GM21423 (cell line): ENCODE results near the gene CTIF.
"Not testable (repeated sequence)": the region's sequence is repeated elsewhere in the genome, so short reads cannot be mapped to it uniquely, and the experiment has no call there.

Experiments used
- ATAC-seq: cut with Tn5 transposase; IDR thresholded peaks from one replicate; pipeline ENCODE4 v1.9.1; 2021; ENCODE audit warnings: mild to moderate bottlenecking, moderate library complexity; ENCODE audit not compliant: unreplicated experiment

CTIF gene

DNA sequence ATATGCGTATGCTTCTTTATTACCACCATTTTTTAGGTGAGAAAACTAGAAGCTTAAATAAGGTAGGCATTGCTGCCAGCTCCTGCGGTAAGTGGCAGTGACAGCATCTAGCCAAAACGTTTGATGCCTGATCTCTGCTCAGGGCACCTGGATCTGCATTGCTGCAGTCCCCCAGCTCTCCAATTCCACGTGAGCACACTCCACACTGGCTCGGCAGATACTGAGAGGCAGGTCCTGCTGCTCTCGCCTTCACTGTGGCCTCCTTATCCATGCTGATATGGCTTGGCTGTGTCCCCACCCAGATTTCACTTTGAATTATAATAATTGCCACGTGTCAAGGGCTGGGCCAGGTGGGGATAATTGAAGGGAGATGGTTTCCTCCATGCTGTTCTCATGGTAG, 160.9 kb downstream of the CTIF start:
- no peak for ATAC-seq

DNA sequence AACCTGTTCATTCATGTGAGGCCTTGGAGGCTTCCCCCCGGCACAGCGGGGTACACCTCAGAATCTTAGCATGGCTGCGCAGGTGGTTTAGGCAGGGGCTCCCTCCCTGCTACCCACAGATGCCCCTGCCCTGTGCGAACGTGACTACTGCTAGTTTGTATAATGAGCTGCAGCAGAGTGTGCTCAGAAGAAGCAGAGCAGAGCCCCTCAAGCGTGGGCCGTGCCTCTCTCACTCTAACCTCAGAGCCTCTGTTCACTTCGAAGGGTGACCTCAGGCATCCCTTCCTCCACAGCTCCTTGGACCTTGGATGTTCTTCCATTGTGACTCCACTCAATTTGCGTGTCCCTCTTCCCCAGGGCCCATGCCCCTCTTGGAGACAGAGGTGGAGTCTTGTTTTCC, 161.6 kb downstream of the CTIF start:
- no peak for ATAC-seq

DNA sequence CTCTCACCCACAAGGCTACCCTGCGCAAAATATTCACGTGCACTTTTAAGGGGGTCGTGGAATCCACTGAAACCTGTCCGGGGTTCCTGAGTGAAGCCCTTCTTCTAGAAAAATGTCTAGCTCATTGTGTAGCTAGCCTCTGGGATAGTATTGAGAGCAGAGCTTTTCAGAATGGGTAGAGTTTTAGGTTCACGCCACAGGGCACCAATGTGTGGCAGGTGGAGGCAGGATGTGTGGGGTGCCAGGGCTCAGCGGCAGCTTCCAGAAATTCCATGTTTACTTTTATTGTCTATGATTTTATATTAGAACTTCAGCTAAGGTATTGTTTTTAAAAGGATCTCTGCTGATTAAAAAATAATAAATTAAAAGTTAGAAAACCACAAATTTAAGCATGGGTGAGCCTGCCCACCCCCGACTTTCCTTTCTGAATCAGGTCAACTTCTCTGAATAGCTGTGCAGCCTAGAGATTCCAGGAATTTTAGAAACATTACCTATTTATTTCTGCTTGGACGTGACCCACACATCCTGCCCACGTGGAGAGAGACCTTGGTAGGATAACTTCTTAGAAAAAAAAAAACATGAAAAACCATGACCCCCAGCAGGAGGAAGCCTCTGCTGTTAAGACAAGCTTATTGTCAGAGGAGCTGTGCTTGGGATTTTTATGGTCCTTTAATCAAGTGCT, 163.7 kb downstream of the CTIF start:
- ATAC-seq, result no peak

DNA sequence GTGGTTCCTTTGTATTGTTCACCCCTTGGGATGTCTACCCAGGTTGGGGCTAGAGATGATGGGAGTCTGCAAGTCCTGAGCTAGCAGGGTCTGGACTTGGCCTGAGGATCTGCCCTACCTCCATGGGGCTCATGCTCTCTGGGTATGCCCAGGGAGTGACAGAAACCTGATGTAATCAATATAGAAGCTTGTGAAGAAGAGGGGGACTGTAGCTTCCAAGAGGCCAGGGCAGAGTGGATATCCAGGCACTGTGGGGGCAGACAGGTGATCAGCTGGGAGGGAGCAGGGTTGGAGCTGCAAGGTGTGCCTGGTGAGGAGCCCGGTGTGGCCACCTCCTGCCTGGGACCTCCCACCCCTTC, 164.2 kb downstream of the CTIF start:
- ATAC-seq, result no peak

DNA sequence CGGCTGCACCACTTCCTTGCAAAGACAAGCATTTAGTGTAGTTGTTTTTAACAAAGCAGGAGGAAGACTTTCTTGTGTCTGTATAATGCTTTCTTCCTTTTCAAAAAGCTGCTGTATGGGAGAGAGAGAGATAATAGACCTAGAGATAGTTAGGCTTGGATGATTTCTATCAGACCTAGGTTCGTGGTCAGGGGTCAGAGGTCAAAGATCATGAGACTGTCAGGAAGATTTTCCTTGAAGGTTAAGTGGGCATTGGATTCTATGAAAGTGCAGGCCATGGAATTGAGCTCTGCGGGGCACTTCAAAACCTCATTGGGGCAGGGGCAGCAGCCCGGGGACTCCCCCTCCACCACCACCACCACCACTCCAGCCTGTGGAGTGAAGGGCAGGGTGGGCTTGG, 164.6 kb downstream of the CTIF start:
- no peak for ATAC-seq

DNA sequence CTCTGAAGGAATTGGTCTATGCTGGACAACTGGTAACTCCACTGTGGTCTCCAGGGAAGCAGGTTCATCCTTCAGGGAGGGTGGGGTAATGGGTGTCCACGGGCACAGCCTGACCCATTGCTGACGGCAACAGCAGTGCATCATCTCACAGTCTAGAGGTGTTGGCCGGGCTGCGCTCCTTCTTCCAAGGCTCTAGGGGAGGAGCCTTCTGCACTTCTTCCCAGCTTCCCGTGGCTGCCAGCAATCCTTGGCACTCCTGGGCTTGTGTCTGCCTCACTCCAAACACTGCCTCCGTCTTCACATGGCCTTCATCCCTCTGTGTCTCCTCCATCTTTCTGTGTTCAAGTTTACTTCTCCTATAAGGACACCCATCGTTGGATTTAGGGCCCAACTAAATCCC, 166.2 kb downstream of the CTIF start:
- no peak for ATAC-seq

DNA sequence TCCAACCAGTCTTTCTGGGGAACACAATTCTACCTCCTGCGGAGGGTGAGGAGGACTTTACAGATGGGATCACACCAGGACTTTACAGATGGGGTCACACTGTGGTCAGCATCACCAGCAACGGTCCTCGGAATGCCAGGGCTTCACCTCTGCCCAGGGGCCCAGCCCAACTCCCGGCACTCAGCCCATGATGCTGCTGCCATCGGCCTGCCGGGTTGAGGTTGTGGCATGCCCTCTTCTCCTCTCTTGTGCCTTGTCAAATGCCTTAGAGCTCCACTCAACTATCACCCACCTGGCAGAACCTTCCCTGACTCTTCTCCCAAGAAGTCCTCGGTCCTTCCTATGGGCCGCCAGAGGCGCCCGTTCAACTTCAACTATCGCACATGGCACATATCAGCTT, 166.7 kb downstream of the CTIF start:
- no peak for ATAC-seq

DNA sequence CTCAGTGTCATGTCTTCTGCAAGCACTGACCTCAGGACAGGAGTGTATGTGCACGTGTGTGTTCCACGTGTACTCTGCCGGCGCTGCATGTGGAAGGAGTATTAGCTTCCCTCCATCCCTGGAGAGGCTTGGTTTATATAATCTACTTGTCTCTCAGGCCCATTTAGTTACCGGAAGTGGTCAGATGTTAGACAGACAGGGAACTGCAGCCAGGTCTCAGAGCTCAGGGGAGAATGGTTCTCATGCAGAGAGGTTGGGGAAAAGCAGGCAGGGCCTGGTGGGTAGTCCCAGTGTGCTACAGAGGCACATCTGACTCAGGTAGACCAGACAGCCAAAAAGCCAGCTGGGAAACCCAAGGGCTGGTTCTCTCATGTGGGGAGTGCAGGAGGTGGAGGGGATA, 167.9 kb downstream of the CTIF start:
- ATAC-seq, result no peak

DNA sequence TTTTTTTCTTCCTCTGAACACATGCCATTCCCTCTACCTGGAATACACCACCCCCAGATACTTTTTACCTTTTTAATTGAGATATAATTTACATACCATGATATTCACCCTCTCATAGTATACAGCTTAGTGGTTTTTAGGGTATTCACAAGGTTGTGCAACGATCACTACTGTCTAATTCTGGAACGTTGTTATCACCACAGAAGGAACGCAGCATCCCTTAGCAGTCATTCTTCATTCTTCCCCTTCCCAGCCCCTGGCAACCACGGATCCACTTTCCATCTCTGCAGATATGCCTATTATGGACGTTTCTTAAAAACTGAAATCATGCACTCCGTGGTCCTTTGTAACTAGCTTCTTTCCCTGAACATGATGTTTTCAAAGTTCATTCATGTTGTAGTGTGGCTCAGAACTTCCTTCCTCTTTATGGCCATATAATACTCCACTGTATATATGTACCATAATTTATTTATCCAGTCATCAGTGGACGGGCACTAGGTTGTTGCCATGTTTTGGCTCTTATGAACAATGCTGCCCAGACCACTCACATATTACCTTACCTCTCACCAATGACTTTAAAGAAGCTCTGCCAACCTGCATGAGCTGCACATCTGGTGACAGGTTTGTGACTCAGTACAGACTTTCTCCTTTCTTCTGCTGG, 168.9 kb downstream of the CTIF start:
- ATAC-seq, result no peak

DNA sequence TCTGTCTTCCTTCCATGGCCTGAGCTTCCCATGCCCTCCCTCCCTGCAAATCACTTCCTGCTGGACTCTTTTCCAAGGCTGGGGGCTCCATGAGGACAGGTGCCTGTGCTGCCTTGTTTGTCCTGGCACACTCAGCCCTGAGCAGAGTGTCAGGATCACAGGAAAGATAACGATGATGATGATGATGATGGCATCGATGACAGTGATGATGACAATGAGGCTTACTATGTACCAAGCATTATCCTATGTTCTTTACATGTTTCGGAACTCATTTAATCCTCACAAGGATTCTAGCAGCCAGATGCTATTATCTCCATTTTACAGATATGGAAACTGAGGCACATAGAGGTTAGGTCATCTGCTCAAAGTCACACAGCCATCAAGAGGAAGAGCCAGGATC, 170.0 kb downstream of the CTIF start:
- ATAC-seq, result no peak

DNA sequence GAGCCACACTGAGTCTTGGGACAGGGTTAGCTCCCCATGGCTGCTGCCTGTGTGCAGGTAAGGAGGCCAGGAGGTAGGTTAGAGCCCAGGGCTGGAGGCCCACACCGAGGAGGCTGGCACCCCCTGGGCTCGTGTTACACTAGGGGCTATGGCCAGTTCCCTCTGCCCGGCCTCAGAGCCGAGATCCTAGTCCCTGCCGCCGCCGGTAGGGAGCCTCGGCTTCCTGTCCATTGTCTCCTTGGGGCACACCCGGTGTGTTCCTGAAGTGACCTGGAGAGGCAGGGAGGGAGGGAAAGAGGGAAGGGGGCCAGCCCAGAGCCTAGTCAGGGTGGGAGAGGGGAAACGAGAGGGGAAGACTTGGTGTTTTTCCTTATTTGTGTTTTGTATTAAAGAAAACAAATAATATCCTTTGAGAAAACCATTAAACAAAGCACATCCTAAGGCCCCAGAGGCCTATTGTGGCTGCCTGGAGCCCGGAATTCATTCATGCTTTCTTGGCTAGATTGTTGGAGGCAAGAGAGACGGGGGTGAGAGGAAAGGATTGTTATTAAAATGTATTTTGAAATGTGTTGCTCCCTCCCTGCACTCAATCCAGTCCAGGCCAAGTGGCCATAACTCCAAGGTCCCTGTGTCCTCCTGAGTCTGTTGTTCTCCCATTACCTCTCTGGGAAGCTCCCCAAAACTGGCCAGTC, 170.7 kb downstream of the CTIF start:
- no peak for ATAC-seq

DNA sequence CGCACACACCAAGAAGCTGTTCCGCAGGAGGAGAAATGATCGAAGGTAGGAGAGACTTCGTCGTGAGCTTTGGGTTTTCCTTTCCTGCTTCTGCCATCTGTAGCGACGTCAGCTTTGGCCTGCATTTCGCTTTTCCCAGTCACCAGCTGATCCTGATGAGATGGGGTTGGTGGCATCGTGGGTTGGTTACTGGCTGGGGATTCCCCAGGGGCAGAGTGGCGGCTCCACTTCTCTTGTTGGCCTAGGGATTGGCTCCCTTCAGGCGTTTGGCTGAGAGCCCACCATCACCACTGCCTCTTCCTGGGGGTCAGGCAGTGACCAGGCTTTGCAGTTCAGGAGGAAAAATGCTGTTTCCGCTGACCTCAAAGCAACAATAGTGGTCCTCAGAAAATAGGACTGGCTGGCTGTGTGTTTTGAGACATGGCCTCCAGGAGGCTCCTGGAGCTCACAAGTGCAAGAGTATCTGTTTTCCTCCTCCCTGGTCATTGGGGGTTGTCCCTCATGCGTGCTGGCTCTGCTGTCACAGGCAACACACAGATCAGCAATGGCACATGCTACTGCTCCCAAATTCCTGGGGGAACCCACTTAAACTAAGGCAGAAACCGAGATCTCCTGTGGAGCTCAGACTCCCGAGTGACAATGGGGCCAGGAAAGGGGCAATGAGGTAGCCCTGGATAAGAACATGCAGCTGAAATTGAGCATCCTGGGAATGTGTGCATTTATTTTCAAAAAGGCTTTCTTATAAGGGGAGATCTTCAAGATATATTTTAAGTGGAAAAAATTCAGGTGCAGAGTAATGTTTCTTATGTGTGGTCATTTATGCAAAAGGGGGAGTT, 173.0 kb downstream of the CTIF start:
- no peak for ATAC-seq

DNA sequence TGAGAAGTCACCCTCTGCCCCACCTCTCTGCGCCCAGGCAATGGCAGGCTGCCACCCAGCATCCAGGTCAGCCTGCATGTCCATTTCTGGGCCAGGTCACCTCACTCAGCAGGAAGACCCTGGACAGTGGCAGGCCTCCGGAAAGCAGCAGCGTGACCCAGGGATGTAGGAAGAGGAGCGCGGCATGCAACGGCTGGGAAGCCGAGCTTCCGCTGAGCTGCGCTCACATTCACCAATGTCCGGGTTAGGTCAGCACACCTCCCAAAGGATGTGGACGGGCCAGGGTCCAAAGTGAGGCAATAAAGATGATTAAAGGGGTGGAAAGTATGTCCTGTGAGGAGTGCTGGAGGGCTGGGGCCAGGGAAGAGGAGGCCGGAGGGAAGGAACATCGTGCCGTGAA, 174.5 kb downstream of the CTIF start:
- ATAC-seq, result no peak

DNA sequence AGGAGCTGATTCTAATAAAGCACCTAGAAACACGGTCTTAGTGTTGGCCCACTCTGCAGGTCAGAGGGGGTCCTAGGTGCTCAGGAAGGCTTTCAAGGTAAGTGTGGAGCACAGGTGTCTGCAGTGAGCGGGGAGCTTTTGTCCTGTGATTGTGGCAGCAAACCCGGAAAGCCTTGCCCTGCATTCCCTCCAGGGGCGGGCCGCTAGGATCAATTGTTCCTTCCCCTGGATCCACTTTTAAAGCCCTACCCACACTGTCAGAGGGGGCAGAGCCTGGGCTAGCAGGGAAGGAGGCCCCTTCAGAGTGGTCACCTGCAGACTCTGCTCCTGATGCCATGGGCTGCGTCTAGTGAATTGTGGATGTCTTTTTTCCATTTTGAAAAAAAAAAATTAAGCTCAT, 176.0 kb downstream of the CTIF start:
- no peak for ATAC-seq

DNA sequence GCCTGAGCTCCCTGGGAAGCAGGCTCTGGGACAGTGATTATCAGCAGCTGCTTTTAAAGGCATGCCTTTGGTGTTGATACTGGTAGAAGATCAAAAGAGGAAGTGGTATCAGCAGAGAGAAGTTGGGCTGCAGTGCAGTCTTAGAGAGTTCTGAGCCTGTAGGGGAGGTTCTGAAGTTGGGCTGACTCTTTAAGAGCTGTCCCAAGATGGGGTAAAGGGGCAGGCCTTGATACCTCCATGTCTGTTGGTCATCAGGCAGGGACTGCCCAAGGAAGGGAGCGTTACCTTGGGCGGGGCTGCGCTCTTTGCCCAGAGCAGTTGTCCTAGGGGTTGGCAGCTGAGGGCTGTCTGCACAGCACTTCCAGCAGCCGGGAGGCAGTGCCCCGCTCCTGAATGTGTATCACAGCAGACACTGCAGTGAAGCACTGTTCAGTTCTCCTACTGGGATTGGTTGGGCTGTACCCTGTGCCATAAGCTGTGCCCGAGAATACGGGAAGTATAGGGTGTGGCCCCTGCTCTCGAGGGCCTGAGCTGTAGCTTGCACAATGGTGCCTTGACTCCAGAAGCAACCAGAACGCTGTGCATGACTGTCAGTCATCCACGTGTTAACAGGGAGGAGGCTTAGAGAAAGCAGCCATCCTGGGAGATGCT, 177.0 kb downstream of the CTIF start:
- peak; percentile 62 for ATAC-seq

DNA sequence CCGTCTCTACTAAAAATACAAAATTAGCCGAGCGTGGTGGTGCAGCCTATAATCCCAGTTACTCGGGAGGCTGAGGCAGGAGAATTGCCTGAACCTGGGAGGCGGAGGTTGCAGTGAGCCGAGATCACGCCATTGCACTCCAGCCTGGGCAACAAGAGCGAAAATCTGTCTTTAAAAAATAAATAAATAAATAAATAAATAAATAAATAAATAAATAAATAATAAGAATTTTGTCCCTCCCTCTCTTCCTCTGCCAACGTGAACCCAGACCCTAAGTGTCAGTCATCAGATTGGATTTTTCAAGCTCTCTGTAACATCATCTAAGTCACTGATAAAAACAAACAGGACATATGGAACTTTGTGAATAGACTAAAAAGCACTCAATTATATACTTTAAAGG, 178.4 kb downstream of the CTIF start:
- ATAC-seq, result not testable (repeated sequence)

DNA sequence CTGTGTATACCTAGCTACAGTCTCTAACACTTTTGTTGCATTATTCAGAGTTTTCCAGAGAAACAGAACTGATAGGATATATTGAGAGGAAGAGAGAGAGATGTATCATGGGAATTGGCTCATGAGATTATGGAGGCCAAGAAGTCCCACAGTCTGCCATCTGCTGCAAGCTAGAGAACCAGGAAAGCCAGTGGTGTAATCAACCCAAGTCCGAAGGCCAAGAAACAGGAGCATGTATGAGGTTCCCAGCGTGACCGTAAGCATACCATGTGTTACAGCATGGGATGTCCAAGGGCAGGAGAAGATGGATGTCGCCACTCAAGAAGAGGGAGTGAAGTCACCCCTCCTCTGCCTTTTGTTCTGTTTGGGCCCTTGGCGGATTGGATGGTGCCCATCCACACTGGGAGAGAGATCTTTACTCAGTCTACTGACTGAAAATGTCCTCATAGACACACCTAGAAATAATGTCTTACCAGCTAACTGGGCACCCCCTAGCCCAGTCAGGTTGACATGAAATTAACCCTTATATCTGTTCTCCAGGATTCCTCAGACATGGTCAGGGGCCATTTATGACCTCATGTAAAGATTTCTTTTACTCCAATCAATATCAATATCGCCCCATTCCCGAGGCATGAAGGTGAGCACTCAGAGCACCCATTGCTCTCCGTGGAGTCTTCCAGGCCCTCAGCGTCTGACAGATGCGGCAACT, 179.6 kb downstream of the CTIF start:
- no peak for ATAC-seq

DNA sequence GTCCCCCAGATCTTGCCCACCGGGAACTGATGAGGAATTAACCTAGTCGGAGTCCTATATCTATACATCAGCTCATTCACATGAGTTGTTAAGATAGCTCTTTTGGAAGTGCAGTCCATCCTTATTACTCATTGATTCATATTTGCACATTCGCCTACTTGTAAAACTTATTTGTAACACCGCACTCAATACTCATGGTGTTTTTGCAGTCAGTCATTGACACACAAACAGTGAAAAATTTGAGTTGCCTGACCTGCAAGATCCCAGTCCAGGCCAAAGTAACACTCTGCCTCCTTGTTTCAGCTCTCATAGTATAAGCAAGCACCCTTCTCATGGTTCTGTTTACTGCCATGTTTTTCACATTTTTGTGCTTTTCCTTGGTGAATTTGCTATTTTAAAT, 180.6 kb downstream of the CTIF start:
- no peak for ATAC-seq

DNA sequence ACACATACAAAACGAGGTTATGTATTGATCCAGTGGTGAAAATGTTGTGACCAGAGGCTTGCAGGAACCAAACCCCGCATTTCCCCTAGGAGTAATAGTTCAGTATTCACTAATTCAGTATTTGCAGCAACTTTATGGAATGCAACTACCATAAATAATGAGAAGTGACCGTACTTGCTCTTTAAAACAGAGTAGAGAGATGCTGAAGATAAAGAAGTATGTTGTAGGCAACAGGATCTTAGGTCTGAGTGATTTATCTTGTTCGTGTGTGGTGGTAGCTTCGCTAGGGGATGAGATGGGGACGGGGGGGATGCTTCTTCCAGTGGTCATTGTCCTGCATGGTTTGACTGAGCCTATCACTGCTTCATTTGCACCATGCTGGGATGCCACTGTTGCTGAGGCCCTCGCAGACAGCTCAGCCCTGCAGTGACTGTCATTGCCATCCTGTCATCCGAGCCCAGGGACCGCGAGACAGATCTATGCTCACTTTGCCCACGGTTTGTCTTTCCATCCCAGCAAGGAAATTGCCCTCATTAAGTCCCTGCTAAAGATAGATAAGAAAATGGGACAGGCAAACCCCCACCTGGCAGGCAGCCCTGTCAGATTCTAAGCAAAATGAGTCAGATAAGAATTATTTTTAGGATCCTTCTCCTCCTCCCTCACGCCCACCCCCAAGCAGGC, 181.3 kb downstream of the CTIF start:
- no peak for ATAC-seq

DNA sequence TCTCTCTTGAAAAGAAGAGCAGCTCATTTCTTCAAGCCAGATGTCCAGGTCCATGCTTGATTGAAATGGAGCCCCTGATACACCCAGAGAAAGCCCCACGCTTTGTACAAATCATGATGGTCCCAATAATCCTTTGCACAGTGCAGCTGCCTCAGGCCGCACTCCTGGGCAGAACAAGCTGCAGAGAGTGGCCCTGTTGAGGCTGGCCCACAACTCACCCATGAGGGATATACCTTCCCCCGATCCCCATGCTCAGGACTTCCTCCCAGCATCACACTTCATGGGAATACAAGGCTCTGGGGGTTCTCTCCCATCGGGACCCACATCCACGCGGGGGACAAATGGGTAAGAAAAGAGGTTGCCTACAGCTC, 181.8 kb downstream of the CTIF start:
- no peak for ATAC-seq
